ENCODE data around the gene CCDC188.

CCDC188 gene

DNA sequence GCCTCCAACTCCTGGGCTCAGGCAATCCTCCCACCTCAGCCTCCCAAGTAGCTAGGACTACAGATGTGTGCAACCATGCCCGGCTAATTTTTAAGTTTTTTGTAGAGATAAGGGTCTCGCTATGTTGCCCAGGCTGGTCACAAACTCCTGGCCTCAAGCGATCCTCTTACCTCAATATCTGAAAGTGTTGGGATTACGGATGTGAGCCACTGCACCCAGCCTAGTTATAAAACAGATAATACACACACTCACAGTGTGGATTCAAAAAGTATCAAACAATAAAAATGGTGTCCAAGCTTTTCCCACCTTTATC, 377 bp upstream of the CCDC188 start:
- H3K27me3 Mint-ChIP-seq (ENCODE audit: low read depth): no peaks in the 10 kb centered on the region
- no peaks in the 10 kb centered on the region for H3K9me3 Mint-ChIP-seq
- H3K4me1 Mint-ChIP-seq: peaks cover 5% of the 10 kb centered on the region
- H3K36me3 Mint-ChIP-seq (ENCODE audit: low read depth): no peaks in the 10 kb centered on the region
- TF ChIP-seq, protein P1, sequence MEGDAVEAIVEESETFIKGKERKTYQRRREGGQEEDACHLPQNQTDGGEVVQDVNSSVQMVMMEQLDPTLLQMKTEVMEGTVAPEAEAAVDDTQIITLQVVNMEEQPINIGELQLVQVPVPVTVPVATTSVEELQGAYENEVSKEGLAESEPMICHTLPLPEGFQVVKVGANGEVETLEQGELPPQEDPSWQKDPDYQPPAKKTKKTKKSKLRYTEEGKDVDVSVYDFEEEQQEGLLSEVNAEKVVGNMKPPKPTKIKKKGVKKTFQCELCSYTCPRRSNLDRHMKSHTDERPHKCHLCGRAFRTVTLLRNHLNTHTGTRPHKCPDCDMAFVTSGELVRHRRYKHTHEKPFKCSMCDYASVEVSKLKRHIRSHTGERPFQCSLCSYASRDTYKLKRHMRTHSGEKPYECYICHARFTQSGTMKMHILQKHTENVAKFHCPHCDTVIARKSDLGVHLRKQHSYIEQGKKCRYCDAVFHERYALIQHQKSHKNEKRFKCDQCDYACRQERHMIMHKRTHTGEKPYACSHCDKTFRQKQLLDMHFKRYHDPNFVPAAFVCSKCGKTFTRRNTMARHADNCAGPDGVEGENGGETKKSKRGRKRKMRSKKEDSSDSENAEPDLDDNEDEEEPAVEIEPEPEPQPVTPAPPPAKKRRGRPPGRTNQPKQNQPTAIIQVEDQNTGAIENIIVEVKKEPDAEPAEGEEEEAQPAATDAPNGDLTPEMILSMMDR (IDR thresholded peaks at IDR 0.05; ENCODE audit: unreplicated experiment in 3 of 3): no peak
- no peak overlapping the region for H3K4me3 Mint-ChIP-seq
- H3K27ac Mint-ChIP-seq: no peak overlapping the region

DNA sequence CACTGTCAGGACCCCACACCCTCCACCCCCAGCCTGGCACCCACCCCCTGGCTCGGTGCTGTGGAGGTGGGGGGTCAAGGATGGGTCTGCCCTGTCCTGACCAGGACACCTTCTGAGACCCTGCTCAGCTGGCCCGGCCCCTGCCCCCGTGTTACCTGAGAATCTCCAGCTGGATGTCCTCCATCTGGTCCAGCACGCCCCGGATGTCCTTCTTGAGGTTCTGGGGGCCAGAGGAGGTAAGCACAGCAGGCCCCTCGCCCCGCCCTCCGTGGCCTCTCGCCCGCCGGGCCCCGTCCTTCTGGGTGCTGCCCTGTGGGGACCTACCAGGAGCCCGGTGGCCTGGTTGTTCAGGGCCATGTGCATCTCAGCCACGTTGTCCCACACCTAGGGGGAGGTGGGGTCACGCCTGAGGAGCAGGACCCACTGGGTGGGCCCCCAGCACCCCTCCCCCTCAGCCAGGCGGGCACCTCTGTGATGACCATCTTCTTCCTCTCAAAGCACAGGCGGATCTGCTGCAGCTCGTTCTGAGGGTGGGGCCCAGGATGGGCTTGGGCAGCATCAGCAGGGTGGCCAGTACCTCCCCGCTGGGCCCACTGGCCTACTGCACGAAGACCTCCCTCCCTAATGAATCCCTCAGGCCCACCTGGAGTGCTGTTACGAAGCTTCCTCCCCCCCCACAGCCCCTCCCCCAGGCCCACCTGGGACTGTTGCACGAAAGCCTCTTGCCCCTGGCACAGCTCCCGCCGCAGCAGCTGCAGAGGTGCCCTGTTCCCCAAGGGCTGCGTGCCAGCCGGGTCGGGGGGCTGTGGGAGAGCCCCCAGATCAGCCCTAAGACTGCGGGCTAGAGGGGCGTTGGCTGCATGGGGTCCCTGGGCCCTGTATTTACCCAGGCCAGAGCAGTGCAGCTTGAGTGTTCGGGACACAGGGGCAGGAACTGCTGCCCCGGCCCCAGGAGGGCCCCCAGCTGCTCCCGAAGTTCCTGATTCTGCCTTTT, 1.3 kb downstream of the CCDC188 start:
- Mint-ChIP-seq H3K4me1 (peaks cover 5% of the 10 kb centered on the region), H3K4me3 (no peak overlapping the region), H3K27ac (no peak overlapping the region), H3K9me3 (no peaks in the 10 kb centered on the region), H3K27me3 (ENCODE audit: low read depth) (no peaks in the 10 kb centered on the region), H3K36me3 (ENCODE audit: low read depth) (no peaks in the 10 kb centered on the region)
- TF ChIP-seq, protein P1 (IDR thresholded peaks at IDR 0.05; ENCODE audit: unreplicated experiment in 3 of 3): no peak

DNA sequence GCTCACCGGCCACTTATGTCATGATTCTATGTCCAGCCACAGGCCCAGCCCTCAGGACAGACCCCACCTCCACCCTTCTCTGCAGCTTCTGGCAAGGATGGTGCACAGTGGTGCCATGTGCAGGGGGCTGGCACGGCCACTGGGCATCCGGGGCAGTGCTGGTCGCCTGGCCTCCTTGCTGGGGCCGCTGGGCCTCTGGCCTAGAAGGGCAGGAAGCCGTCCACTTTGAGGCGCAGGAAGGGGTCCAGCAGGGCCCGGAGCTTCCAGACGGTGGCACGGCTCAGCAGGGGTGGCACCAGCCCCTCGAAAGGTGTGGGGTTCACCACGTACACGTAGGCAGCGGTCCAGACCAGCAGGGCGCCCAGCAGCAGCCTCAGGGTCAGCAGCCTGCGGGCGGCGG, 2.4 kb downstream of the CCDC188 start:
- Mint-ChIP-seq H3K9me3 (no peaks in the 10 kb centered on the region), H3K27ac (no peak overlapping the region), H3K4me3 (no peak overlapping the region), H3K4me1 (peaks cover 5% of the 10 kb centered on the region), H3K36me3 (ENCODE audit: low read depth) (no peaks in the 10 kb centered on the region), H3K27me3 (ENCODE audit: low read depth) (no peaks in the 10 kb centered on the region)
- TF ChIP-seq, protein P1 (IDR thresholded peaks at IDR 0.05; ENCODE audit: unreplicated experiment in 3 of 3): no peak

DNA sequence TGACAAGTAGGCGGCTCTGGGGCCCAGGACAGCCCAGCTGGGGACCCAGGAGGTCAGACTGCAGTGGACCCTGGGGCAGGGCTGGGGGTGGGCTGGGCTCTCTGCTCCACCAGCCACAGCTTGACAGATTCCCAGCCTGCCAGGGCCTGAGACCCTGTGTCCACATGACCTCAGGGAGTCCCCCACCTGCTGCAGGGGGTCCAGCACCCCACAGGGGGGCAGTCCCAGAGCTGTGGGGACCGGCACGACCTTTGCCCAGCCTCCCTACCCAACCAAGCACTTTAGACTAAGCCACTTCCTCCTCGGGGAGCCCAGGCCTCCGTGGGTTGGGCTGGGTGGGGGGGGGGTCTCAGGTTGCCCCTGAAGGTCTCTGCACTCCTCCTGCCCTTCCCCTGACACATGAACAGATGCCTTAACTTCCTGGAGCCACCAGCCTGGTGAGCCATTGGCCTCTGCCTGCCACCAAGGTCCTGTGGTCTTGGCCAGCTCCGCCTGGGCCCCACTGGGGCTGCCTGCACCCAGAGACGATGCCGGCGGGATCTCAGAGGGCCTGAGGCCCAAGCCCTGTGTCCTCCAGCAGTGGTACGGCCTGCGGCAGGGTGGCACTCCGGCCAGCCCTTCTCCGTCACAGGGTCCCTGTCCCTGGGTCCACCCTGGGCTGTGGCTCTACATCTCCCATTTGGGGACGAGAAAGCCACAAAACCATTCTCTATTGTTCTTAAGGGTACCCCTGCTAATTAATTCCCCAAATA, 3.4 kb downstream of the CCDC188 start:
- H3K4me3 Mint-ChIP-seq: no peak overlapping the region
- peaks cover 5% of the 10 kb centered on the region for H3K4me1 Mint-ChIP-seq
- no peak overlapping the region for H3K27ac Mint-ChIP-seq
- TF ChIP-seq, protein P1 (IDR thresholded peaks at IDR 0.05; ENCODE audit: unreplicated experiment in 3 of 3): no peak
- H3K9me3 Mint-ChIP-seq: no peaks in the 10 kb centered on the region
- no peaks in the 10 kb centered on the region for H3K27me3 Mint-ChIP-seq (ENCODE audit: low read depth)
- H3K36me3 Mint-ChIP-seq (ENCODE audit: low read depth): no peaks in the 10 kb centered on the region

DNA sequence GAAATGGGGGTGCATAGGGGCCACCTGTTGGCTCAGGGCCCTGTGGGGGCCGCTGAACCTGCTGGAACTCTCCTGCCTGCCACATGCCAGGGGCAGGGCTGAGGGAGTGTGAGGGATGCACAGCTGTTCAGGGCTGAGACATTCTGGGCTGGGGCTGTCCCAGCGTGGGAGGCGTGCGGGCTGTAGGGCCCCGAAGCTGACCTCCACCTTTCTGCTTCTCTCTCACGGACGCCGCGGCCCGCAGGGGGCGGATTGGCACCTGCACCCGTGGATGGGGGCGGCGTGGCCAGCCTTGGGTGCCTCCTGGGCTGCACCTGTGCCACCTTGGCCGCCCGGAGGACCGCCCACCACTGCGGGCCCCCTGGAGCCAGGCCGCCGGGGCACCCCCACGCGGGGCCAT, 4.1 kb downstream of the CCDC188 start:
- H3K4me3 Mint-ChIP-seq: no peak overlapping the region
- H3K27ac Mint-ChIP-seq: peak overlapping the region in 1 of 3 experiments; percentile 56
- TF ChIP-seq, protein P1 (IDR thresholded peaks at IDR 0.05; ENCODE audit: unreplicated experiment in 3 of 3): no peak
- no peaks in the 10 kb centered on the region for H3K9me3 Mint-ChIP-seq
- no peaks in the 10 kb centered on the region for H3K27me3 Mint-ChIP-seq (ENCODE audit: low read depth)
- H3K36me3 Mint-ChIP-seq (ENCODE audit: low read depth): no peaks in the 10 kb centered on the region
- H3K4me1 Mint-ChIP-seq: peaks cover 5% of the 10 kb centered on the region

Measured in nephron (organoid).